Right lobe of liver (tissue), 4 donors: Measurements from ENCODE around the gene SMCO1.

Experiments used
- CTCF ChIP-seq, 4 donors: fragments of 200-600 bp in 3 of 4; fragments of 450-650 bp in 1 of 4; IDR thresholded peaks; one replicate each; pipeline versions ENCODE4 v1.5.1 to v1.8.0; 2016 to 2022; ENCODE audit warnings: antibody characterized with exemption in 4 of 4, mild to moderate bottlenecking in 2 of 4
- POLR2A ChIP-seq: fragments of 450-650 bp; IDR thresholded peaks from one replicate; pipeline ENCODE4 v1.6.1; 2017; ENCODE audit warnings: antibody characterized with exemption, mild to moderate bottlenecking
- donor health status: DM: no; HTN: no; CAD: no.
- donor health status: DM: no; HTN: no; CAD: no.
- donor health status: DM: no; HTN: yes; CAD: no.

GRCh38 chr3:196525141-196525540 lies 10.0 kb upstream of the SMCO1 start:
- no peak for TF ChIP-seq CTCF (IDR thresholded peaks at IDR 0.05)
- TF ChIP-seq POLR2A = no peak
